ENCODE measurements around the gene GSX2.

GSX2 gene

DNA sequence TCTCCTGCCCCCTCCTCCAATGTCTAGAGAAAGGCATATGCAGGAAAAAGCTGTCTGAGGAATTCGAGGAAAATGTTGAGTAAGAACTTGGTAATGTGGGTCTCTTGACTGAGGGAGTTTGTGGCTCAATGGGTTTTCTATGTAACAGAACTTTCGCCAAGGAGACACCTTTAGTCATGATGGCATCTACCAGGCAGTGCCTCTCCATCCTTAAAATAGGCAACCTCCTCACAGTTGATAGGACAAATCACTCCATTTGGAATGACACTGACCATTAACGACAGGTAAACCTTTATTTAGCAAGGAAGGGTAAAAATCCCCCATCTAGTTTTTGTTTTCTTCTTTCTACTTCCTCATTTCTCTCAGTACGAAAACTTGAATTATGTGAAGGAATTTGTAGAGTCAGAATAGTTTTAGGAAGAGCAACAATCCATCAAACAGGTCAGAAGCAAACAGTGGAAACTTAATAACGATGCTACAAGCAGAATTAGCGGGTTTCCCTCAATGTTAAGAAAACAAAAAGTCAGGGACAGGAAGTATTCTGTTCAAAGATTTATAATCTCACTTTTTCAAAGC is 2.7 kb downstream of the GSX2 start:
- Histone ChIP-seq H3K36me3 (ENCODE audit: low read length) (no peaks in the 10 kb centered on the region), H4K20me1 (ENCODE audit: low read depth, low read length) (no peaks in the 10 kb centered on the region), H2AFZ (ENCODE audit: low read depth, low read length, severe bottlenecking) (no peak overlapping the region), H3K9ac (ENCODE audit: low read length) (no peak overlapping the region), H3K9me3 (ENCODE audit: insufficient read depth, low read length) (no peaks in the 10 kb centered on the region), H3K4me2 (ENCODE audit: low read depth, low read length, poor library complexity, severe bottlenecking) (no peak overlapping the region), H3K4me3 (ENCODE audit: insufficient read depth, low read length, poor library complexity, severe bottlenecking) (no peak overlapping the region), H3F3A (ENCODE audit: insufficient read depth) (no peaks in the 10 kb centered on the region), H3K27me3 (ENCODE audit: low read length) (no peaks in the 10 kb centered on the region), H3K27ac (ENCODE audit: low read depth, low read length) (no peak overlapping the region), H3K79me2 (ENCODE audit: insufficient read depth, low read length) (no peaks in the 10 kb centered on the region), H3K9me2 (replicated peaks; ENCODE audit: insufficient read depth, low read length) (no peaks in the 10 kb centered on the region)
- TF ChIP-seq, protein P1, sequence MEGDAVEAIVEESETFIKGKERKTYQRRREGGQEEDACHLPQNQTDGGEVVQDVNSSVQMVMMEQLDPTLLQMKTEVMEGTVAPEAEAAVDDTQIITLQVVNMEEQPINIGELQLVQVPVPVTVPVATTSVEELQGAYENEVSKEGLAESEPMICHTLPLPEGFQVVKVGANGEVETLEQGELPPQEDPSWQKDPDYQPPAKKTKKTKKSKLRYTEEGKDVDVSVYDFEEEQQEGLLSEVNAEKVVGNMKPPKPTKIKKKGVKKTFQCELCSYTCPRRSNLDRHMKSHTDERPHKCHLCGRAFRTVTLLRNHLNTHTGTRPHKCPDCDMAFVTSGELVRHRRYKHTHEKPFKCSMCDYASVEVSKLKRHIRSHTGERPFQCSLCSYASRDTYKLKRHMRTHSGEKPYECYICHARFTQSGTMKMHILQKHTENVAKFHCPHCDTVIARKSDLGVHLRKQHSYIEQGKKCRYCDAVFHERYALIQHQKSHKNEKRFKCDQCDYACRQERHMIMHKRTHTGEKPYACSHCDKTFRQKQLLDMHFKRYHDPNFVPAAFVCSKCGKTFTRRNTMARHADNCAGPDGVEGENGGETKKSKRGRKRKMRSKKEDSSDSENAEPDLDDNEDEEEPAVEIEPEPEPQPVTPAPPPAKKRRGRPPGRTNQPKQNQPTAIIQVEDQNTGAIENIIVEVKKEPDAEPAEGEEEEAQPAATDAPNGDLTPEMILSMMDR (IDR thresholded peaks at IDR 0.05; ENCODE audit: insufficient read depth, low read length, poor library complexity, severe bottlenecking), result no peak
- no peak for TF ChIP-seq EZH2phosphoT487 (conservative IDR thresholded peaks at IDR 0.05; ENCODE audit: low read length)

DNA sequence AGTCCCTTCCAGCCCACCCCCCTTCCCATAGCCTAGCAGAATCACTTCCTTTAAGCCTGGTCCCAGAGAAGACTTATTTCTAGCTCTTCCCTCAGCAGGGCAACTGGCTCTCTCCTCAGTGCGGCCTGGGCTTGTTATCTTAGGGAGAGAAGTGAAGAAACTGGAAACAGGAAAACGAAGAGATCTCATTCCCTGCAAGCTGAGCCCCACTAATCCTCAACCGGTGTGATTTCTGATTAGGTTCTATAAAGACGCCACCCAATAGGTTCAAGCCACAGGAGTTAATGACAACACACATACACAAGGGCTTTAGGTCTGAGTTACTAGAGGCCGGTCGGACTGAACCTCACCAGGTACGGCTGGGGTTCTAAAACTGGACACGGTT is 3.2 kb downstream of the GSX2 start:
- Histone ChIP-seq H3K4me2 (ENCODE audit: low read depth, low read length, poor library complexity, severe bottlenecking) (no peak overlapping the region), H3K27me3 (ENCODE audit: low read length) (no peaks in the 10 kb centered on the region), H3K9me2 (replicated peaks; ENCODE audit: insufficient read depth, low read length) (no peaks in the 10 kb centered on the region), H3K27ac (ENCODE audit: low read depth, low read length) (no peak overlapping the region), H3K9me3 (ENCODE audit: insufficient read depth, low read length) (no peaks in the 10 kb centered on the region), H3F3A (ENCODE audit: insufficient read depth) (no peaks in the 10 kb centered on the region), H4K20me1 (ENCODE audit: low read depth, low read length) (no peaks in the 10 kb centered on the region), H3K79me2 (ENCODE audit: insufficient read depth, low read length) (no peaks in the 10 kb centered on the region), H3K36me3 (ENCODE audit: low read length) (no peaks in the 10 kb centered on the region), H3K9ac (ENCODE audit: low read length) (no peak overlapping the region), H3K4me3 (ENCODE audit: insufficient read depth, low read length, poor library complexity, severe bottlenecking) (no peak overlapping the region), H2AFZ (ENCODE audit: low read depth, low read length, severe bottlenecking) (no peak overlapping the region)
- TF ChIP-seq, protein P1 (IDR thresholded peaks at IDR 0.05; ENCODE audit: insufficient read depth, low read length, poor library complexity, severe bottlenecking), result no peak
- TF ChIP-seq EZH2phosphoT487 (conservative IDR thresholded peaks at IDR 0.05; ENCODE audit: low read length), result no peak

DNA sequence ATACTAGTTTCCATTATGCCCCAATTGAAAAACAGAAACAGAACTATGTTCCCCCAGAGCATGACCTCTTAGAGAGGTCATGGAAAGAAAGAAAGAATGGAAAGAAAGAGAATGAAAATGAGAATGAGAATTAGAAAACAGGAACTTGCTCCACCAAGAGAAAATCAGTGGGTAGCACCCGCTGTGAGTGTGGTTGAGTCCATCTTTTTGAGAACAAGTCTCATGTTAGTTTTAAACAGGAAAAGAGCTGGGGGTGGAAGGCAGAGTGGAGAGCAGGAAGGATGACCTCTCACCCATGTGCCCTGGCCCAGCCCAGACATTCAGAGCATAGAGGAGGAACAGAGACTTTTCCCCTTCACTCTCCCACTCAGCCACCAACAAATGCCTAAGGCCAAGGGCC is 4.9 kb downstream of the GSX2 start:
- H3K27me3 ChIP-seq (ENCODE audit: low read length), result no peaks in the 10 kb centered on the region
- H3K79me2 ChIP-seq (ENCODE audit: insufficient read depth, low read length), result no peaks in the 10 kb centered on the region
- H2AFZ ChIP-seq (ENCODE audit: low read depth, low read length, severe bottlenecking), result no peak overlapping the region
- H3K4me2 ChIP-seq (ENCODE audit: low read depth, low read length, poor library complexity, severe bottlenecking), result no peak overlapping the region
- no peaks in the 10 kb centered on the region for H4K20me1 ChIP-seq (ENCODE audit: low read depth, low read length)
- TF ChIP-seq, protein P1 (IDR thresholded peaks at IDR 0.05; ENCODE audit: insufficient read depth, low read length, poor library complexity, severe bottlenecking), result no peak
- no peak for TF ChIP-seq EZH2phosphoT487 (conservative IDR thresholded peaks at IDR 0.05; ENCODE audit: low read length)
- H3K27ac ChIP-seq (ENCODE audit: low read depth, low read length), result no peak overlapping the region
- no peaks in the 10 kb centered on the region for H3F3A ChIP-seq (ENCODE audit: insufficient read depth)
- H3K9ac ChIP-seq (ENCODE audit: low read length), result no peak overlapping the region
- H3K9me2 ChIP-seq (replicated peaks; ENCODE audit: insufficient read depth, low read length), result no peaks in the 10 kb centered on the region
- H3K36me3 ChIP-seq (ENCODE audit: low read length), result no peaks in the 10 kb centered on the region
- no peaks in the 10 kb centered on the region for H3K9me3 ChIP-seq (ENCODE audit: insufficient read depth, low read length)
- H3K4me3 ChIP-seq (ENCODE audit: insufficient read depth, low read length, poor library complexity, severe bottlenecking), result no peak overlapping the region

Measured in SU-DHL-6 (cell line).